SK-N-MC (cell line): Measurements from ENCODE around the gene LRP2BP.

Experiments used
- DNase-seq: peaks from one replicate; pipeline ENCODE4 v3.0.0-alpha.2; 2011; ENCODE audit warnings: low read depth, low spot score
- H3K27ac ChIP-seq: fragments of 200-600 bp; sonication (generic); 2 replicates; pipeline ENCODE4 v1.5.1; 2016; ENCODE audit warnings: mixed run types
- H3K36me3 ChIP-seq: fragments of 200-600 bp; sonication (generic); 2 replicates; pipeline ENCODE4 v1.6.1; 2017; ENCODE audit warnings: antibody characterized with exemption, low read length, mixed read lengths; ENCODE audit not compliant: insufficient read depth
- H3K4me3 ChIP-seq: fragments of 200-600 bp; sonication (generic); 2 replicates; pipeline ENCODE4 v1.5.1; 2016
- H3K9ac ChIP-seq: fragments of 200-600 bp; sonication (generic); 2 replicates; pipeline ENCODE4 v1.8.0; 2017; ENCODE audit warnings: mixed run types, mixed read lengths; ENCODE audit not compliant: insufficient read length
- H3K9me3 ChIP-seq: fragments of 200-600 bp; sonication (generic); 2 replicates; pipeline ENCODE4 v1.6.1; 2017; ENCODE audit warnings: low read depth, mild to moderate bottlenecking, antibody characterized with exemption, low read length, moderate library complexity, mixed read lengths
- EZH2 ChIP-seq: fragments of 200-600 bp; sonication (generic); IDR thresholded peaks from one replicate; pipeline ENCODE4 v1.6.1; 2017; ENCODE audit warnings: antibody characterized with exemption
- FOXP2 ChIP-seq: optimal IDR thresholded peaks from 2 replicates; pipeline ENCODE3; 2011; ENCODE audit warnings: mild to moderate bottlenecking, moderate library complexity; ENCODE audit not compliant: insufficient read depth; ENCODE audit errors: extremely low read length, control extremely low read depth
- POLR2AphosphoS5 ChIP-seq: IDR thresholded peaks from 2 replicates; pipeline ENCODE4 v1.6.1; 2012; ENCODE audit warnings: mild to moderate bottlenecking, low read depth, low read length, borderline replicate concordance

The LRP2BP gene

GRCh38 chr4:185424905-185425646, 29.4 kb upstream of the LRP2BP start:
- Histone ChIP-seq H3K27ac (peak overlapping the region; percentile 97; the same call in 1 of the 2 replicates), H3K9ac (peak overlapping the region; percentile 98), H3K36me3 (peaks cover 17% of the 10 kb centered on the region), H3K9me3 (no peaks in the 10 kb centered on the region), H3K4me3 (peak overlapping the region; percentile 87)
- TF ChIP-seq FOXP2 (no peak), EZH2 (no peak)
- DNase-seq: no peak

- TF ChIP-seq EZH2 (no peak), POLR2AphosphoS5 (no peak), FOXP2 (no peak)
- H3K4me3 ChIP-seq: no peak overlapping the region
- DNase-seq: no peak
- no peak overlapping the region for H3K9ac ChIP-seq
- H3K36me3 ChIP-seq: peaks cover 34% of the 10 kb centered on the region
- H3K27ac ChIP-seq: no peak overlapping the region
- no peaks in the 10 kb centered on the region for H3K9me3 ChIP-seq
Measured at GRCh38 chr4:185421366-185422124, 25.8 kb upstream of the LRP2BP start.

- Histone ChIP-seq H3K4me3 (no peak overlapping the region), H3K27ac (no peak overlapping the region), H3K9me3 (no peaks in the 10 kb centered on the region), H3K9ac (no peak overlapping the region), H3K36me3 (peaks cover 46% of the 10 kb centered on the region)
- TF ChIP-seq FOXP2 (no peak), POLR2AphosphoS5 (no peak), EZH2 (no peak)
- no peak for DNase-seq
Measured at GRCh38 chr4:185416955-185417354, 21.2 kb upstream of the LRP2BP start.

GRCh38 chr4:185412412-185412811, 16.7 kb upstream of the LRP2BP start:
- H3K4me3 ChIP-seq: no peak overlapping the region
- no peak overlapping the region for H3K27ac ChIP-seq
- DNase-seq: no peak
- no peaks in the 10 kb centered on the region for H3K9me3 ChIP-seq
- H3K9ac ChIP-seq: no peak overlapping the region
- H3K36me3 ChIP-seq: peaks cover 45% of the 10 kb centered on the region
- TF ChIP-seq POLR2AphosphoS5 (no peak), FOXP2 (no peak), EZH2 (no peak)

GRCh38 chr4:185411849-185412248, 16.1 kb upstream of the LRP2BP start:
- DNase-seq: no peak
- Histone ChIP-seq H3K36me3 (peaks cover 39% of the 10 kb centered on the region), H3K4me3 (no peak overlapping the region), H3K9ac (no peak overlapping the region), H3K9me3 (no peaks in the 10 kb centered on the region), H3K27ac (no peak overlapping the region)
- TF ChIP-seq FOXP2: no peak
- TF ChIP-seq EZH2: no peak

- no peak for TF ChIP-seq POLR2AphosphoS5
- TF ChIP-seq FOXP2: no peak
- DNase-seq: no peak
Measured at GRCh38 chr4:185408432-185408831, 12.7 kb upstream of the LRP2BP start.

GRCh38 chr4:185405296-185405999, 9.7 kb upstream of the LRP2BP start:
- no peak for DNase-seq
- peaks cover 39% of the 10 kb centered on the region for H3K36me3 ChIP-seq
- H3K4me3 ChIP-seq: no peak overlapping the region
- TF ChIP-seq FOXP2 (no peak), EZH2 (no peak), POLR2AphosphoS5 (no peak)
- H3K9me3 ChIP-seq: no peaks in the 10 kb centered on the region
- H3K9ac ChIP-seq: no peak overlapping the region
- H3K27ac ChIP-seq: no peak overlapping the region

More at GRCh38 chr4:185408432-185408831, 12.7 kb upstream of the LRP2BP start:
- Histone ChIP-seq H3K9ac (no peak overlapping the region), H3K27ac (no peak overlapping the region), H3K36me3 (peaks cover 42% of the 10 kb centered on the region), H3K4me3 (no peak overlapping the region), H3K9me3 (no peaks in the 10 kb centered on the region)

- DNase-seq: no peak
- Histone ChIP-seq H3K9me3 (no peaks in the 10 kb centered on the region), H3K36me3 (peaks cover 36% of the 10 kb centered on the region)
Measured at GRCh38 chr4:185404031-185404430, 8.3 kb upstream of the LRP2BP start.

More at GRCh38 chr4:185404031-185404430, 8.3 kb upstream of the LRP2BP start:
- no peak overlapping the region for H3K9ac ChIP-seq
- no peak for TF ChIP-seq FOXP2
- TF ChIP-seq EZH2: no peak
- TF ChIP-seq POLR2AphosphoS5: no peak
- no peak overlapping the region for H3K27ac ChIP-seq
- H3K4me3 ChIP-seq: no peak overlapping the region
